GM18526 (cell line): Measurements from ENCODE around the gene GLS2.

Experiments
- POLR2A ChIP-seq: IDR thresholded peaks from 3 replicates; pipeline ENCODE4 v1.6.1; 2011; ENCODE audit not compliant: insufficient read length; ENCODE audit errors: extremely low read depth

The GLS2 gene

DNA sequence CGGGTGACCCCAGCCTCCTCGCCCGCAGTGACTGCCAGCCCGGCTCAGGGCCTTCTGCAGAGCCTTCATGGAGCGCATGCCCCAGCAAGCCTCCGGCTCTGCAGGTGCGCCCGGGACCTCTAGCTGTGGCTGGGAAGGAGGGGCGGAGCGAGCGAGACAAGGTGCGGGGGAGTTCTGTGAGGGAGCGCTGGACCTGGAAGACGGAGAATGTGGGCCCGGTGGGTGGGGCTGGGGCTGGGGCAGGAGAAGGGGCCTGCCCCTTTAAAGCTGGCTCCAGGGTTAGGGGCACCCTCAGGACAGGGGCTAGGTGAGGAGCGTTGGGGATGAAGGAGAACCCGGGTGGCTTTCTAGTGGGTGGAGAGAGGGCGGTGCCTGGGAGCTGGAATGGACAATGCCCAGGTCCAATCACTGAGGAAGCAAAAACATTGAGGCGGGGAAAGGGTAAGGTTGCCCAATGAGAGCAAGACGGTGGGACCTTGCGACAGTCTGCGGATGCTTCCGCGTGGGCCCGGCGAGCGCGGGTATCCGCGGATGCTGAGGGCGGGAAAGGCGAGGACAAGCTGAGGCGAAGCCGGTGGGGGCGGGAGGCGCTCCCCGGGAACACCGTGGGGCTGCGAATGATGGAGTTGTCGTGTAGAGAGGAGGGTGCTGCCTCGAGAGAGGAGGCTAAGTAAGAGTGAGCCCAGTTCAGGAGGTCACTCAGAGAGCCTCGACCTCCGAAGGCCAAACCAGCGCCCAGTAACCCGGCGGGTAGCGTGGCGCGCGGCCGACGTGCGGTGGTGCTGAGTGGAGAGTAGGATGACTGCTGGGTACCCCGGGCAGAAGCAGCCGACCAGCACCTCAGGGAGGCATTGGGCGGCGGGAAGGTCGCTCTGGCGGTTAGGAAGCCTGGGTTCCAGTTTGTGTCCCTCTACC is at the start of gene GLS2:
Gene GLS2 (minus strand): TSS at position 121 of the 915 bp plus-strand sequence. CDS start 43 bp downstream, at position 78.
- peak; percentile 13 for TF ChIP-seq POLR2A

DNA sequence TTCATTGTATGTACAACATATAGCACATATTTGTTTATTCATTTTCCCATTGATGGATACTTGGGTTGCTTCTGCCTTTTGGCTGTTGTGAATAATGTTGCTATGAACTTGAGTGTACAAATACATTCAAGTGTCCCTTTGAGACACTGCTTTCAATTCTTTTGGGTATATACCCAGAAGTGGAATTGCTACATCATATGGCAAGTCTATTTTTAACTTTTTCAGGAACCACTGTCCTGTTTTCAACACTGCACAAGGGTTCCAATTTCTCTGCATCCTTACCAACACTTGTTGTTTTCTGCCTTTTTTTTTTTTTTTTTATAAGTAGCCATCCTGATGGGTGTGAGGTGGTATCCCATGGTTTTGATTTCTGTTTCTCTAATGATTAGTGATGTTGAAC is 49.6 kb upstream of the GLS2 start:
- TF ChIP-seq POLR2A: no peak

DNA sequence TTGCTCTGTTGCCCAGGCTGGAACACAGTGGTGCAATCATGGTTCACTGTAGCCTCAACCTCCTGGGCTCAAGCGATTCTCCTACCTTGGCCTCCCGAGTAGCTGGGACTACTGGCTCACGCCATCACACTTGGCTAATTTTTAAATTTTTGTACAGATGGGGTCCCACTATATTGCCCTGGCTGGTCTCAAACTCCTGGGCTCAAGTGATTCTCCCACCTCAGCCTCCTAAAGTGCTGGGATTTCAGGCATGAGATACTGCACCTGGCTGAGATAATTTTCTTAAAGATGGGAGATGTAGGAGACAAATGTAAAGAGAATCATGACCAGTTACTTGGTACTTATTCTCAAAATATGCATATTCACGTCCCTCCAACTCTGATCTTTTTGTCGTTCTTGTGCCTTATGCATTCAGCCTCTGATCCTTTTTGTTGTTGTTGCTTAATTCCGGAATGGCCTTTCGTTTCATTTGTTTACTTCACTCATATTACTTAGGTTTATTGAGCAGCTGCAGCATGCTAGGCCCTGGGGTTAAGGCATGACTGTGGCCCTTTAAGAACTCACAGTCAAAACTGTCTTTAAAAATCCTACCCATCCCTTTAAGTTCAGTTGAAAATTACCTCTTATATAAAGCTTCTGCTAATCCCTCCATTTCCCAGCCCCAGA is 42.6 kb upstream of the GLS2 start:
- no peak for TF ChIP-seq POLR2A

DNA sequence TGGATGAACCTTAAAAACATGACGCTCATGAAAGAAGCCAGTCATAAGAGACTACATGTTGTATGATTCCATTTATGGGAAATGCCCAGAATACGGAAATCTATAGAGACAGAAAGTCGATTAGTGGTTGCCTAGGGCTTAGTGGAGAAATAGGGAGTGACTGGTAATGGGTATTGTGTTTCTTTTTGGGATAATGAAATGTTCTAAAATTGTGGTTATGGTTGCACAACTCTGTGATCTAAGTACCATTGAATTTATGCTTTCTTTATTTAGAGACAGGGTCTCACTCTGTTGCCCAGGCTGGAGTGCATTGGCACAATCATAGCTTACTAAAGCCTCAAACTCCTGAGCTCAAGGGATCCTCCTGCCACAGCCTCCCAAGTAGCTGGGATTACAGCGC is 41.7 kb upstream of the GLS2 start:
- no peak for TF ChIP-seq POLR2A

DNA sequence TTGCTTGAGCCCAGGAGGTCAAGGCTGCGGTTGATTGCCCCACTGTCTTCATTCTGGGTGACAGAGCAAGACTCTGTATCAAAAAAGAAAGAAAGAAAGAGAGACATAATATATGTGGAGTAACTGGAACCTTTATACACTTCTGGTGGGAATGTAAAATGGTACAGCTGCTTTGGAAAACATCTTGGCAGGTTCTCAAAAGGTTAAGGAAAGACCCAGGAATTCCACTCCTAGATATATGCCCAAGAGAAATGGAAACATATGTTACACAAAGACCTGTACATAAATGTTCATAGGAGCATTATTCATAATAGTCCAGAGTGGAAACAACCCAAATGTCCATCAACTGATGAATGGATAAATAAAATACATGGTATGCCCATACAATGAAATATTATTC is 40.9 kb upstream of the GLS2 start:
- TF ChIP-seq POLR2A: no peak

DNA sequence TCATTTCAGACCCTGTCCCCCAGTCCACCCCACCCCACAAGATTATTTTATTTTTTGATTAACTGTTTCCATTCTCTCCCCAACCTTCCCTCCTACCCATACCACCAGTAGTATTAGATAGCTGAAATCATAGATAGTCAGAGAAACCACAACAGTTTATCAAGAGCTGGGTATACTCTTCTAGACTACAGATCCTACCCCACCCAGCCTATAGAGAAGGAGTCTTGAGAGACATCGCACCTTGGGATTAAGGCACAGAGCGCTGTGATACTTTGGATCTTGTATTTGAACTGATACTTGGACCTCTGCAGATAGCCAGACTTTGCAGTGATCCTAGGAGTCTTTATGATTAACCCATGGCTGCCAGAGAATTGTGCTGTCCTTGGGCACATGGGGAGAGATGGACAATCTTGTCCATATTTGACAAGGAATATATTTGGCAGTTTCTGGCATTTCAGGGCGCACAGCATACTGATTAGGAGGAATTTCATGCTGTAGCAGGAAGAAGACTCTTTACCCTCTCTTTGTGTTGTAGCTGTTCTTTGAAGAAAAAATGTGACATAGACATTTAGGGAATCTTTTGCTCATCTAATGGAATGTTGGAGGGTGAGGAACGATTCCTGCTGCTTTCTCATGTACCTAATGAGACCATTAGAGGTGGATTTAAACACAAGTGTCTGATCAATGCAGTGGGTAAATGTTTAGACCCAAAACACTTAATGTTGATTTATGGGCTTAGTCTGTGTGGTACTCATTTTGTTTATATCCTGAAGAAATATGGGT is 34.6 kb upstream of the GLS2 start:
- TF ChIP-seq POLR2A: no peak

DNA sequence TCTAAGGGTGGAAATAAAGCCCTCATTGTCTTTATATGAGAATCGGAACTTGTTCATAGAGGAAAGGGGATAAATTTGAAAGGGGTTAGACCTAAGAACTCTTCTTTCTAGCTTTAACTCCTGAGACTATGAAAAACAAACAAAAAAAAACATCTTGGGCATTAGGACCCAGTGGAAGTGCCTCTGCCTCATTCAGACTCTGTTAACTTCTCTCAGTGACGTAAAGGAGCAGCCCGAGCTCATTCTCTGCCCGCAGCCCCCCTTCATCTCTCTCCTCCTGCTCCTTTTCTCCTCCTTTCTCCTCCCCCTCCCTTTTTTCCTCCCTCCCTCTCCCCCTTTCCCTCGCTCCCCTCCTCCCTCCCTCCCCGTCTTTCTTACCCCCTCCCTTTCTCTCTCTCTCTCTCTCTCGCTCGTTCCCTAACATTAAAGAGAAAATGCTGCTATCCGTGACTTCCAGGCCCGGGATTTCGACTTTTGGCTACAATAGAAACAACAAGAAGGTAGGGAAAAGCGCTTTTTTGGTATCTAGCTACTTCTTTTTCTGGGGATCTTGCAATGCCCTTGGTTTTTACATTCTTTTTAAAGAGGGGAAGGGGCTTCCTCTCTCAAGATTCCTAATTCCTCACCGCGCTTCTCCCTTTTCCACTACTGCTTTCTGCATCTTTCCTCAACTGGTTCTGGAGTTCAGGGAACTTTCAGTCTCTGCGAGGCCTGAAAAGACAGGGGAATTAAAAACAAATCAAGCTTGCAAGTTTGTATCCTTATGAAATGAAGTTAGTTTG is 33.8 kb upstream of the GLS2 start, which contains the start of gene RBMS2:
Gene RBMS2 (plus strand): TSS at position 231 of the 782 bp plus-strand sequence. CDS start 204 bp downstream, at position 435.
- no peak for TF ChIP-seq POLR2A

DNA sequence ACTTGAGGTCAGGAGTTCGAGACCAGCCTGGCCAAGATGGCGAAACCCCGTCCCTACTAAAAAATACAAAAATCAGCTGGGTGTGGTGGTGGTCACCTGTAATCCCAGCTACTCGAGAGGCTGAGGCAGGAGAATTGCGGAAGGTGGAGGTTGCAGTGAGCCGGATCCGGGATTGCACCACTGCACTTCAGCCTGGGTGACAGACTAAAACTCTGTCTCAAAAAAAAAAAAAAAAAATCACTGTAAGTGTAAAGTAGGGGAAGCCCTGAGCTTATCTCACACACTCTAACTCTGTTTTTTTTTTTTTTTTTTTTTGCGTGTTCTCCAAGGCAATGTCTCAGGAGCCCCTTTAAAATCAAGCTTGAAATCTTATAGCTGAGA is 33.2 kb upstream of the GLS2 start:
- no peak for TF ChIP-seq POLR2A

DNA sequence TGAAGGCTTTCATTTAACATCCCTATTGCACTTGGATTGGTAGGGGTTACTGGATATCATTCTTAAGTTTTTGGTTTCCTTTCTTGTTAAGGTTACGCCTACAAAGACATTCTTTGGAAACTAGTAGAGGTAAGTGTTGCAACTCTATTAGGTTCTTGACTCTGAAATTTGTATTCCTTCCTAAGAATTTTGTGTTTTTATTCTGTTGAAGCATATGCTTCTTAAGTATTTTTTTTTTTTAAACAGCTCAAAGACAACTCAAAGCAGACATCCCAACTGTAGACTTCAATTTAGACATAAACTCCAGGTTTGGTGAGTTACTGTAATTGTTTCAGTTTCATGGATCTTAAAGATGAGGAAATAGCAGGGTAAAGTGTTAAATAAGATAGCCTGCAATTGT is 32.5 kb upstream of the GLS2 start:
- no peak for TF ChIP-seq POLR2A

DNA sequence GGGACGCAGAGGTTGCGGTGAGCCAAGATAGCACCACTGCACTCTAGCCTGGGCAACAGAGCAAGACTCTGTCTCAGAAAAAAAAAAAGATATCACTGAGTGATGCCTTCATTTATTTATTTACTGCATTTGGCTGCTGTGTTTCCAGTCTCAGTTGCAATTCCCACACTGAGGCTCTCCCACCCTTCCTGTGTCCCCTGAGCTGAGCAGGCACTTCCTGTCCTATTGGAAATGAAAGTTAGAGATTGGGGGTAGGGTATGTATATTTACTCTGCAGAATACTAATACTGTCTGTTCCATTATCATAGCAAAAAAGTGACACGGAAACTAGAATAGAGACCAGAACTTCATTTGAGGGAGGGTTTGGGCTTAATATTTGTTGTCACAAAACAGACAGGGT is 32.1 kb upstream of the GLS2 start:
- no peak for TF ChIP-seq POLR2A

DNA sequence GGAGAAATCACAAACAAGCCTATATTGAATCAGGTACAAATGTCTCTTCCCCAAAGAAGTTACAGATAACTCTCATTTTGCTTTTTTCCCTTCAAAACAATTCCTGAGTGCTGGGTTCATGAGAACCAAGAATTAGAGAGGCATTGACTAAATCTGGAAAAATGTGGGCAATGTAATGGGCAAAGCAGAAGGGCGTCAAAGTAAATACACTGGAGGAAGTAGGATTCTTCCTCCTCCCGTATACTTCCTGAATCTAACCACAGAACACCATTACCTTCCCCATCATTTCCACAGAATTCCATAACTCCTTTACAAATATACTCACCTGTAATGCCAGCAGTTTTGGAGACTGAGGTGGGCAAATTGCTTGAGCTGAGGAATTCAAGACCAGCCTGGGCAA is 30.6 kb upstream of the GLS2 start:
- no peak for TF ChIP-seq POLR2A

DNA sequence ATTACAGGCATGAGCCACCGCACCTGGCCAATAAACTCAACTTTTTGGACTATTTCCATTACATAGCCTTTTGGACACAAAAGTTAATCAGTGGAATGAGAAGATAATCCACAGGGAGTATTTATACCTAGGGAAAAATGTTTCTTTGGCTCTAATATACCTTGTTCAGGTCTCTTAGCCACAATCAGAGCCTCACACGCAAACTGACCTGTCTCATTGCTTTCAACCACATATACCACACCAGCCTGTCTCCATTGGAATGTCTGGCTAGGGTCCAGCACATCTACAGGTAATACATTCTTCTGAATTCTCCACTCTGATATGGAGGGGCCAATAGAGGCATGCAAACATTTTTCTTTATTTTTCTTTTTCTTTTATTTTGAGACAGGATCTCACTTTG is 29.9 kb upstream of the GLS2 start:
- TF ChIP-seq POLR2A: no peak

DNA sequence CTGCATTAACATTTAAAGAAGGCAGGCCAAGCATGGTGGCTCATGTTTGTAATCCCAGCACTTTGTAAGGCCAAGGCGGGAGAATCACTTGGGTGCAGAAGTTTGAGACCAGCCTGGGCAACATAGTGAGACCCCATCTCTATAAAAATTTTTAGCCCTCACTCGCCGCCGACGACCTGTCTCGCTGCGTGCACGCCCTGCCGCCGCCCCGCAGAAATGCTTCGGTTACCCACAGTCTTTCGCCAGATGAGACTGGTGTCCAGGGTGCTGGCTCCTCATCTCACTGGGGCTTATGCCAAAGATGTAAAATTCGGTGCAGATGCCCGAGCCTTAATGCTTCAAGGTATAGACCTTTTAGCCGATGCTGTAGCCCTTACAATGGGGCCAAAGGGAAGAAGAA is 22.8 kb upstream of the GLS2 start:
- TF ChIP-seq POLR2A: no peak

DNA sequence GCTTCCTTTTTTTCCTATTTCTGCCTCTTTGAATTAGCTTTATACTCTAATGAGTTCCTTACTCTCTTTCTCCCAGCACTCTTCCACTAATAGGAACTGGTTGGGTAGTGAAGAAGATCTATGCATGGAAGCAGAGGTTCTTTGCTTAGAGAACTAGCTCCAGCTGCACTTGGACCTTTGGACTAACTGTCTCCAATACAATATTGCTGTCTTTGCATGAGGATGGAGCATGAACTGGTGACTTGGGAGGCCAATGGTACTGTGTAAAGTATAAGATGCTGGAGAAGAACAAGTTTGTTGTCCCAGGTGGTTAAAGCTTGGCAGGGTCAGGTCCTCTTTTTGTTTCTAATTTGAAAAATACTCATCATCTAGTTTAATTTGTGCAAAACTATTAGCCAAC is 2.4 kb upstream of the GLS2 start:
- TF ChIP-seq POLR2A: no peak
